Heart left ventricle (tissue), 13 donors: Measurements from ENCODE around the gene PARD6G.

Source experiments
- POLR2A ChIP-seq, 2 donors: fragments of 450-650 bp; IDR thresholded peaks; one replicate each; pipeline ENCODE4 v1.6.1; 2017; ENCODE audit warnings: antibody characterized with exemption in 2 of 2, mild to moderate bottlenecking in 2 of 2, moderate library complexity in 2 of 2
- TF ChIP-seq, protein P1 (sequence below), 12 donors: fragments of 200-600 bp; sonication (generic) in 4 of 12; IDR thresholded peaks; one replicate each; pipeline versions ENCODE4 v1.5.0 to v1.8.0; 2018 to 2022; ENCODE audit warnings: antibody characterized with exemption in 12 of 12, mild to moderate bottlenecking in 5 of 12
- donor health status: ischemic (EF 13 %, LVEDD 7.1; RV severe dilation, severe dysfunction).
- donor health status: DM: no; HTN: yes; CAD: no.
- donor health status: DM: no; HTN: no; CAD: no.
- donor health status: ischemic (EF 25% LVEDD 6.9; RV normal size, moderate dysfunction).
- donor health status: ischemic (EF 25% LVEDD 5.7; RV mildly dilated, moderate dysfunction).
- donor health status: ischemic (EF 35%, LVEDD 5.7; RV mildly dilated, moderate dysfunction).
- donor health status: nonischemic (EF 11% LVEDD 7.7; RV severe dilation, severe dysfunction).
- donor health status: DM: yes; HTN: yes; CAD: no.
- donor health status: PGD.
- donor health status: ischemic (EF 29% LVEDD 5.4; RV normal size, mild dysfunction).
- donor health status: nonischemic (EF 23%, LVEDD 6.1; RV moderate dilation, normal function).

GRCh38 chr18:80198994-80199748, 48.1 kb downstream of the PARD6G start:
- TF ChIP-seq, protein P1, sequence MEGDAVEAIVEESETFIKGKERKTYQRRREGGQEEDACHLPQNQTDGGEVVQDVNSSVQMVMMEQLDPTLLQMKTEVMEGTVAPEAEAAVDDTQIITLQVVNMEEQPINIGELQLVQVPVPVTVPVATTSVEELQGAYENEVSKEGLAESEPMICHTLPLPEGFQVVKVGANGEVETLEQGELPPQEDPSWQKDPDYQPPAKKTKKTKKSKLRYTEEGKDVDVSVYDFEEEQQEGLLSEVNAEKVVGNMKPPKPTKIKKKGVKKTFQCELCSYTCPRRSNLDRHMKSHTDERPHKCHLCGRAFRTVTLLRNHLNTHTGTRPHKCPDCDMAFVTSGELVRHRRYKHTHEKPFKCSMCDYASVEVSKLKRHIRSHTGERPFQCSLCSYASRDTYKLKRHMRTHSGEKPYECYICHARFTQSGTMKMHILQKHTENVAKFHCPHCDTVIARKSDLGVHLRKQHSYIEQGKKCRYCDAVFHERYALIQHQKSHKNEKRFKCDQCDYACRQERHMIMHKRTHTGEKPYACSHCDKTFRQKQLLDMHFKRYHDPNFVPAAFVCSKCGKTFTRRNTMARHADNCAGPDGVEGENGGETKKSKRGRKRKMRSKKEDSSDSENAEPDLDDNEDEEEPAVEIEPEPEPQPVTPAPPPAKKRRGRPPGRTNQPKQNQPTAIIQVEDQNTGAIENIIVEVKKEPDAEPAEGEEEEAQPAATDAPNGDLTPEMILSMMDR (IDR thresholded peaks at IDR 0.05): no peak
- no peak for TF ChIP-seq POLR2A (IDR thresholded peaks at IDR 0.05)
